Stimulated activated CD4-positive, alpha-beta T cell treated with anti-CD3 and anti-CD28 coated beads, TNF-alpha, amount 100 ng/mL, for 1 hour (primary cell): ENCODE measurements around the gene MGAT5B.

Source experiments
- DNase-seq, 3 donors: peaks; one replicate each; pipeline ENCODE4 v3.0.0-alpha.2; 2020; ENCODE audit warnings: low read depth in 3 of 3, low spot score in 1 of 3

MGAT5B gene

GRCh38 chr17:76947309-76947708 lies 79.1 kb downstream of the MGAT5B start:
- no peak for DNase-seq

DNA sequence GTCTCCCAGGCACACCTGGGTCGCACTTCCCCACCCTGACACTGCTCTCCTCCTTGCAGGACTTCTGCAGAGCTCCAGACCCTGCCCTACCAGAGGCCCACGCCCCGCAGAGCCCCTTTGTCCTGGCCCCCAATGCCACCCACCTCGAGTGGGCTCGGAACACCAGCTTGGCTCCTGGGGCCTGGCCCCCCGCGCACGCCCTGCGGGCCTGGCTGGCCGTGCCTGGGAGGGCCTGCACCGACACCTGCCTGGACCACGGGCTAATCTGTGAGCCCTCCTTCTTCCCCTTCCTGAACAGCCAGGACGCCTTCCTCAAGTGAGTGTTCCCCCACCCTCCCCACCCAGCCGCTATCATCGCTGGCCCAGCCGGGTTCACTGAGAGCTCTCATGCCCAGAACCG lies 79.6 kb downstream of the MGAT5B start:
- DNase-seq = no peak

DNA sequence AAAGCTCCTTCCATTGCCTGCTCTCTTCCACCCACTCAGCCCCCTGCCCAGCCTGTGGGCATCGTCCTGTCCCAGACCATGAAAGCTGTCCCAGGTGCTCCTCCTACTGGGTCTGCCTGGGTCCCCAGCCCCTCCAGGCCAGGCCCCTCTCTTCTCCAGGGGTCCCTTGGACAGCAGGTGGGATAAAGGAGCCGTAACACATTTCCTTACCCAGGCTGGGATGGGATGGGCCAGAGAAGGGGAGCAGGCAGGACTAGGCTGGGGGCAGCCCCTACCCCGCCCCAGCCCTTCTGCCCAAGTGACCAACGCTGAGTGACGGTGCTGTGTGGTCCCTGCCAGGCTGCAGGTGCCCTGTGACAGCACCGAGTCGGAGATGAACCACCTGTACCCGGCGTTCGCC lies 80.1 kb downstream of the MGAT5B start:
- no peak for DNase-seq

- DNase-seq = no peak
These were observed 80.6 kb downstream of the MGAT5B start for GRCh38 chr17:76948726-76949342.

- no peak for DNase-seq
These were observed 81.9 kb downstream of the MGAT5B start for GRCh38 chr17:76949913-76950695.

DNA sequence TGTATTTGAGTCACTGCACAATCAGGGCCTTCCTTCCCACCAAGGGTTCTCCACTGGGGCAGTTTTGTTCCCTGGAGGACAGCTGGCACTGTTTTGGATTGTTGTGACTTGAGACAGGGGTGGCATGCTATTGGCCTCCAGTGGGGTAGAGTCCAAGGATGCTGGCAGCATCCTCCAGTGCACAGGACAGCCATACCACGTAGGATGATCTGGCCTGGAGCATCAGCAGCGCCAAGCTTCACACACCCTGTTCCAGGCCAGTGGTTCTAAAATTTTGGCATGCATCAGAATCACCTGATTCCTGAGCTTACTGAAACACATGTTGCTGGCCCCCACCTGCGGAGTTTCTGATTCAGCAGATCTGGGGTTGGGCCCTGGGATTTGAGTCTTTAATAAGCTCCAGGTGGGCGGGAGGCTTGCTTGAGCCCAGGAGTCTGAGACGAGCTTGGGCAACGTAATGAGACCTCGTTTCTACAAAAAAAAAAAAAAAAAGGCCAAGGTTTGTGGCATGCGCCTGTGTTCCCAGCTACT lies 83.2 kb downstream of the MGAT5B start:
- no peak for DNase-seq

DNA sequence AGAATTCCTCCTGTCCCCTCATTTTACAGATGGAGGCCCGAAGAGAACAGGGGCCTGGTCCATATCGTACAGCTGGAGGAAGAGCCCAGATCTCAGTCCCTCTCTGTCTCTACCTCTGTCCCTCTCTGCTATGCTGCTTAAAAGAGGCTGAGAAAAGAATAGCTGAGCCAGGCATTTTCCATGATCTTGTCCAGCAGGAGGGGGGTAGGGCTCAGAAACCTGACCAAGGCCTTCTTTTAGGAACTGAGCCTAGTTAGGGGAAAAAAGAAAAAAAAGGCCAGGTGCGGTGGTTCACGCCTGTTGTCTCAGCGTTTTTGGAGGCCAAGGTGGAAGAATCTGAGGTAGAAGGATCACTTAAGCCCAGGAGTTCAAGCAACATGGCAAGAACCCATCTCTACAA lies 84.2 kb downstream of the MGAT5B start:
- no peak for DNase-seq

- no peak for DNase-seq
These were observed 84.9 kb downstream of the MGAT5B start for GRCh38 chr17:76953066-76953465.

- no peak for DNase-seq
These were observed 85.7 kb downstream of the MGAT5B start for GRCh38 chr17:76953946-76954345.

GRCh38 chr17:76955191-76955590 lies 87.0 kb downstream of the MGAT5B start:
- no peak for DNase-seq

DNA sequence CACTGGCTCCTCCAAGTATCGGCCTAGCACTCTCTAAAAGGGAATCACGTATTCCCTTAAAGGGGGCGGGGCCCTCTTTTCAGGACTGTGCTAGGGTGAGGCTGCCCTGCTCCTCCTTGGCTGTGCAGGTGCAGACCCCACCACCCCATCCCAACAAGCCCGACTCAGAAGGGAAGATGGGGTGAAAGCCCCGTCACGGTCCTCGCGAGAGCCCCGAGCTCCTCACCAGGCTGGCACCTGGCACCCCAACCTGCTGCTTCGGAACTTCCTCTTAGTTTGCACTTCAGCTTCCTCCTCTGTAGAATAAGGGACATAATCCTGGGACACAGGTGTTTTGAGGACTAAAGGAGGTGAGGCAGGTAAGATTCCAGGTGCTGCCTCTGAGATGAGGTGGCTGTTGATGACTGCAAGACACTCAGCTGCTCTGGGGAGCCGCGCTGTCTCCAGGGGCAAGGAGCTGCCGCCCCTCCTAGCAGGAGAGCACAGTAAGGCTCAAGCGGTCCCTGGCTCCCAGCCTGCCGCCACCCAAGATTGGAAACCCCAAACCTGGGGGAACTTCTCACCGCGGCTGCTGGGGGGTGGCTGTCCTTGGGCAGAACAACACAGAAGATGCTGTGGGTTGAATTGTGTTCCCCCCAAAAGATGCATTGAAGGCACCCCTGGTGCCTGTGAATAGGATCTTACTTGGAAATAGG lies 88.8 kb downstream of the MGAT5B start:
- no peak for DNase-seq

- DNase-seq = no peak
These were observed 89.7 kb downstream of the MGAT5B start for GRCh38 chr17:76957678-76958464.

DNA sequence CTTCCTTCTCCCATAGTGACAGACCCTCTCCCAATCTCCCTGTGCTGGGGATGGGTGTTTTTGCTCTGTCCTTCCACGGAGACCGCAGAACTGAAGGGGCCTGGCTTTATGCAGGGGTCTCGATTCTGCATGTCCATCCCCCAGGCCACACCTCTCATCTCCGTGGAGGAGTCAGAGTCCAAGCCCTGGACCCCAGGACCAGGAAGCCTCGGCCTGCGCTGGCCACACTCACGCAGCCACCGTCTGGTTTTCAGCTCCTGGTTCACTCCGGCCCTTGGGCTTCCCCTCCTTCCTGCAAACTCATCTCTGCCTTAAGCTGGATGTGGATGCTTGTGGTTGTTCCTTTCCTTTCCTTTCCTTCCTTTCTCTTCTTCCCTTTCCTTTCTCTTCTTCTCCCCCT lies 90.8 kb downstream of the MGAT5B start:
- no peak for DNase-seq

DNA sequence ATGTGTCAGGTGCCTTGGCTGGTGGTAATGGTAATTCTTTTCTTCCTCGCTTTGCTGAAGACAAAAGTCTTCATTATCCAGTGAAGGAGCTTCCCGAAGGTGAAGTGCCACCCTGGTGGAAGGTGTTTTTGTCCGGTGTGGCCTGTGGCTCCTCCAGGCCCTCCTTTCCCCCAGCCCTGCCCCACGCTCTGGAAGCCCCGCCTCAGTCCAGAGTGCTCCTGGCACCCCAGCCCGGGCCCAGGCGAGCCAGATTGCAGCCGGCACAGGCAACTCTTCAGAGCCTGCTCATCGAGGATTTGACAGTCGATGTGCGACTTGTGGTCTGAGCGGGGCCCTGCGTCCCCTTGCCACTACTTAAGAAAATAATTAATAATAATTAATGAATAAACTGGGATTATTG lies 93.7 kb downstream of the MGAT5B start:
- no peak for DNase-seq

DNA sequence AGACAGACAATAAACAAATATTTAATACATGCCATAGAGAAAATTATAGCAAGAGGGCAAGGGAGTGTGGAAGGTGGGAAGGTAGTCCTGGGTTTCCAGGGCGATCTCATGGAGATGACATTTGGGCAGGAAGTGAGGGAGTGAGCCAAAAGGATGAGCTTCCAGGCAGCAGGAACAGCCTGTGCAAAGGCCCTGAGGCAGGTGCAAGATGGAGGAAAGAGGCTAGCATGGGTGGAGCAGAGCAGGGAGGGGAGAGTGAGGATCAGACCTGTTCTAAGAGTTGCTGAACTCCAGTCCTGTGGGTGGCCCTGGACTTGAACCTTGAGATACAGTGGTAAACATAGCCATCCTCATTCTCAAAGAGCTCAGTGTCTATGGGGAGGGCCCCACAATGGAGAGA lies 94.7 kb downstream of the MGAT5B start:
- DNase-seq = no peak

DNA sequence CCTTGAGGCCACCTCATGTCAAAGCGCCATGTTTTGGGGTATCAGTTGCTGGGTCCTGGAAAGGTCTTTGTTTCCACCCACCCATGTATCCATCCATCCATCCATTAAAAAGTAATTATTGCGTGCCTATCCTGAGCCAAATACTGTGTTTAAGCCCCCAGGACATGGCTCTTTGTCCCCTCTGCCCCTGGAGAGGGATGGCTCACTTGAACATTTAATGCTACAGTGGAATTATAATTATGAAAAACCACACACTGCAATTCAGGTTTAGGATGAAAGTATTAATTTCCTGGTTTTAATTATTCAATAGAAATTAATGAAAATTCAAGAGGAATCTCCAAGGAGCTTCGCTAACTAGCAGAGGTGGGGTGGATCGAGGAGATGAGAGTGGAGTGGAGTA lies 97.8 kb downstream of the MGAT5B start:
- DNase-seq = no peak

GRCh38 chr17:76966486-76967181 lies 98.4 kb downstream of the MGAT5B start:
- DNase-seq = no peak

DNA sequence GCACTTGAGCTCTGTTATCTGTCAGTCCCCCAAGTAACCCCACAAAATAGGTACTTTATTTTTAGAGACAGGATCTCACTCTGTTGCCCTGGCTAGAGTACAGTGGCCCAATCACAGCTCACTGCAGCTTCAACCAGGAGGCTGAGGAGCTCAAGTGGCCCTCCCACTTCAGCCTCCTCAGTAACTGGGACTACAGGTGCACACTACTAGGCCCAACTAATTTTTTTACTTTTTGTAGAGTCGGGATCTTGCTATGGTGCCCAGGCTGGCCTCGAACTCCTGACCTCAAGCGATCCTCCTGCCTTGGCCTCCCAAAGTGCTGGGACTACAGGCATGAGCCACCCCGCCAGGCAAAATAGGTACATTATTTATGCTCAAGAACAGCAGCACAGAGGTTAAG lies 99.6 kb downstream of the MGAT5B start:
- no peak for DNase-seq

GRCh38 chr17:76968707-76969597 lies 100.7 kb downstream of the MGAT5B start:
- peak in 2 of 3 donors; percentile 8 to 10 for DNase-seq
